Astrocyte (in vitro differentiated cells and primary cell): ENCODE measurements around the gene CLEC4M. TPM values are rescaled to one million over a fixed set of nuclear protein-coding genes. Genes with fewer than 3 reads are reported as not detected.
"Not testable (repeated sequence)": the region's sequence is repeated elsewhere in the genome, so short reads cannot be mapped to it uniquely, and the experiment has no call there.

Experiments used
- DNase-seq: peaks from one replicate; pipeline ENCODE4 v3.0.0-alpha.2; 2010; ENCODE audit warnings: low read depth
- FAIRE-seq: peaks from 2 replicates; lab custom pipeline; 2011; peaks lifted over from hg19 to GRCh38; lab: Jason Lieb, UNC
- H2AFZ ChIP-seq: 2 replicates; pipeline ENCODE4 v1.6.0; 2012; ENCODE audit warnings: low read depth, low read length, inconsistent platforms
- H3K27ac ChIP-seq: 2 replicates; pipeline ENCODE4 v1.5.1; 2011; ENCODE audit warnings: low read depth, low read length, inconsistent platforms
- H3K27me3 ChIP-seq: 2 replicates; pipeline ENCODE4 v1.6.0; 2011; ENCODE audit warnings: low read length, inconsistent platforms; ENCODE audit not compliant: insufficient read depth
- H3K36me3 ChIP-seq: 2 replicates; pipeline ENCODE4 v1.5.1; 2011; ENCODE audit warnings: low read length, inconsistent platforms; ENCODE audit not compliant: insufficient read depth
- H3K4me1 ChIP-seq: 2 replicates; pipeline ENCODE4 v1.5.1; 2011; ENCODE audit warnings: low read length, inconsistent platforms; ENCODE audit not compliant: insufficient read depth
- H3K4me2 ChIP-seq: 2 replicates; pipeline ENCODE4 v1.6.0; 2012; ENCODE audit warnings: low read length, inconsistent platforms
- H3K4me3 ChIP-seq: 2 replicates; pipeline ENCODE4 v1.5.1; 2011; ENCODE audit warnings: low read depth, mild to moderate bottlenecking, low read length, inconsistent platforms; ENCODE audit not compliant: insufficient read depth
- H3K79me2 ChIP-seq: 2 replicates; pipeline ENCODE4 v1.6.0; 2012; ENCODE audit warnings: mild to moderate bottlenecking, low read length, inconsistent platforms; ENCODE audit not compliant: insufficient read depth
- H3K9ac ChIP-seq: 2 replicates; pipeline ENCODE4 v1.6.0; 2012; ENCODE audit warnings: mild to moderate bottlenecking, low read length, inconsistent platforms
- H3K9me3 ChIP-seq: 2 replicates; pipeline ENCODE4 v1.5.1; 2012; ENCODE audit warnings: low read depth, mild to moderate bottlenecking, low read length, inconsistent platforms; ENCODE audit not compliant: insufficient read depth
- H4K20me1 ChIP-seq: 2 replicates; pipeline ENCODE4 v1.6.0; 2012; ENCODE audit warnings: low read length, inconsistent platforms; ENCODE audit not compliant: insufficient read depth
- H3K27ac Mint-ChIP-seq: one replicate; pipeline ENCODE4 v1.8.0; 2021; ENCODE audit warnings: mild to moderate bottlenecking, mixed read lengths; ENCODE audit not compliant: unreplicated experiment
- H3K27me3 Mint-ChIP-seq: one replicate; pipeline ENCODE4 v1.8.0; 2021; ENCODE audit warnings: low read depth, mixed read lengths; ENCODE audit not compliant: unreplicated experiment
- H3K36me3 Mint-ChIP-seq: one replicate; pipeline ENCODE4 v1.8.0; 2021; ENCODE audit warnings: low read depth, mixed read lengths; ENCODE audit not compliant: unreplicated experiment
- H3K4me1 Mint-ChIP-seq: one replicate; pipeline ENCODE4 v1.8.0; 2021; ENCODE audit warnings: low read depth, mixed read lengths; ENCODE audit not compliant: unreplicated experiment
- H3K4me3 Mint-ChIP-seq: one replicate; pipeline ENCODE4 v1.8.0; 2021; ENCODE audit warnings: mild to moderate bottlenecking, moderate library complexity, mixed read lengths; ENCODE audit not compliant: unreplicated experiment
- H3K9me3 Mint-ChIP-seq: one replicate; pipeline ENCODE4 v1.8.0; 2021; ENCODE audit warnings: mild to moderate bottlenecking, mixed read lengths; ENCODE audit not compliant: unreplicated experiment
- CTCF ChIP-seq: IDR thresholded peaks from 2 replicates; pipeline ENCODE4 v1.5.1; 2011; ENCODE audit warnings: low read depth, mild to moderate bottlenecking, inconsistent platforms, low read length, moderate library complexity; ENCODE audit not compliant: insufficient read depth
- EZH2 ChIP-seq: IDR thresholded peaks from 2 replicates; pipeline ENCODE4 v1.6.1; 2012; ENCODE audit warnings: mild to moderate bottlenecking, low read length, inconsistent platforms; ENCODE audit not compliant: insufficient read depth
- total RNA-seq: library from RNA; stranded (reverse); gene quantifications from 2 replicates; pipeline ENCODE4 v1.2.1, GENCODE V29; 2021

Gene CLEC4M
- total RNA-seq, 1 donor from 2014 or later, result not detected

GRCh38 chr19:7744871-7745650, 18.0 kb upstream of the CLEC4M start:
- peaks cover under 1% of the 10 kb centered on the region for H3K27me3 ChIP-seq
- H3K79me2 ChIP-seq, result no peaks in the 10 kb centered on the region
- no peaks in the 10 kb centered on the region for H3K4me1 ChIP-seq
- Mint-ChIP-seq H3K27me3 (peaks cover 56% of the 10 kb centered on the region), H3K27ac (no peak overlapping the region), H3K4me3 (no peak overlapping the region), H3K36me3 (peaks cover 3% of the 10 kb centered on the region), H3K4me1 (no peaks in the 10 kb centered on the region), H3K9me3 (peaks cover 3% of the 10 kb centered on the region)
- no peak overlapping the region for H3K4me3 ChIP-seq
- no peaks in the 10 kb centered on the region for H3K9me3 ChIP-seq
- H3K4me2 ChIP-seq, result no peak overlapping the region
- no peak overlapping the region for H3K27ac ChIP-seq
- H3K9ac ChIP-seq, result no peak overlapping the region
- FAIRE-seq (no peak), DNase-seq (no peak)
- H4K20me1 ChIP-seq, result no peaks in the 10 kb centered on the region
- no peak overlapping the region for H2AFZ ChIP-seq
- H3K36me3 ChIP-seq, result no peaks in the 10 kb centered on the region
- no peak for TF ChIP-seq EZH2
- no peak for TF ChIP-seq CTCF

- not testable (repeated sequence) for H3K27me3 ChIP-seq, H2AFZ ChIP-seq, H3K4me1 Mint-ChIP-seq, H3K36me3 ChIP-seq, H3K79me2 ChIP-seq, FAIRE-seq, DNase-seq, H3K27ac ChIP-seq, H4K20me1 ChIP-seq, H3K4me3 ChIP-seq, H3K27ac Mint-ChIP-seq, H3K36me3 Mint-ChIP-seq, H3K9me3 ChIP-seq, H3K9me3 Mint-ChIP-seq, H3K4me1 ChIP-seq, H3K9ac ChIP-seq, H3K4me3 Mint-ChIP-seq, H3K4me2 ChIP-seq
- peaks cover 50% of the 10 kb centered on the region for H3K27me3 Mint-ChIP-seq
These were observed 16.7 kb upstream of the CLEC4M start for GRCh38 chr19:7746306-7746705.

- TF ChIP-seq CTCF, result no peak
- no peak for TF ChIP-seq EZH2
- Mint-ChIP-seq H3K36me3 (peaks cover 5% of the 10 kb centered on the region), H3K4me3 (no peak within 1 kb of the TSS), H3K4me1 (no peaks in the 10 kb centered on the region), H3K27me3 (peaks cover 45% of the 10 kb centered on the region), H3K27ac (no peak within 1 kb of the TSS), H3K9me3 (peaks cover 3% of the 10 kb centered on the region)
- FAIRE-seq, result no peak
- H3K4me2 ChIP-seq, result no peak within 1 kb of the TSS
- DNase-seq, result no peak
- no peaks in the 10 kb centered on the region for H3K36me3 ChIP-seq
- H4K20me1 ChIP-seq, result no peaks in the 10 kb centered on the region
- H3K27ac ChIP-seq, result no peak within 1 kb of the TSS
- no peak within 1 kb of the TSS for H2AFZ ChIP-seq
- H3K79me2 ChIP-seq, result no peaks in the 10 kb centered on the region
- H3K4me1 ChIP-seq, result no peaks in the 10 kb centered on the region
- H3K4me3 ChIP-seq, result no peak within 1 kb of the TSS
- H3K27me3 ChIP-seq, result no peaks in the 10 kb centered on the region
- no peaks in the 10 kb centered on the region for H3K9me3 ChIP-seq
- no peak within 1 kb of the TSS for H3K9ac ChIP-seq
These were observed 15.8 kb upstream of the CLEC4M start, which contains the start of gene CD209 for GRCh38 chr19:7746903-7747884. Gene CD209, minus strand, starts transcription at chr19:7747534. Its CDS starts 23 bp downstream, at chr19:7747511.
